Measurements from ENCODE around the gene BLOC1S1.

The BLOC1S1 gene

DNA sequence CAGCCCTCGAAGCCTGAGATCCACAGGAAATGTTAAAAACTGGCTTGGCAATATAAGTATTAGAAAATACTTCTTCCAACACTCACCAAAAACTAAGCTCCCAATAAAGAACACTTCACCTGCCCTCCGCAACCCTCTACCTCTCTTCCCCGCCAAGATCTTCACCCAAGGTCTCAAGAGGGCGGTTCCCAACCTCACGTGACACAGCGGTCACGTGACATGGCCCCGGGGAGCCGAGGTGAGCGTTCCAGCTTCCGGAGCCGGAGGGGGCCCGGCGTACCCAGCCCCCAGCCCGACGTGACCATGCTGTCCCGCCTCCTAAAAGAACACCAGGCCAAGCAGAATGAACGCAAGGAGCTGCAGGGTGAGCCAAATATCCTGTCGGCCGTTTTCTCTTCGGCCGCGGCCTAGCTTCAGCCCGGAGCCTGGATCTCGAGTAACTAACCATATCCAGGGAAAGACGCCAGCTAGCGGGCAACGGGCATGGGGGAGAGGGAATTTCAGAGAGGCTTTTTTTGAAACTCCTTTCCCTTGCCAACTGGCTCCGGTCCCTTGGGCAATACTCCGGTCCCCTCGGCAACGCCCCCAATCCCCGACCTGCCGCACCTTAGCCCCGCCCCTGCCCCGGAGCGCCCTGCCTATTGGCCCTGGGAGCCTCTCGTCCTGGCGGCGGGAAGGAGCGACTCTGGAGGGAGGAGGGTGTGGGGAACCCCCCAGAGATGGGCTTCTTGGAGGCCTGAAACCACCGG lies at the start of gene BLOC1S1:
BLOC1S1 (plus strand) TSS at position 214 of the 749 bp plus-strand sequence; CDS start at position 220, 6 bp downstream.
- DNase-seq (ENCODE audit: low read depth): peak; percentile 89

DNA sequence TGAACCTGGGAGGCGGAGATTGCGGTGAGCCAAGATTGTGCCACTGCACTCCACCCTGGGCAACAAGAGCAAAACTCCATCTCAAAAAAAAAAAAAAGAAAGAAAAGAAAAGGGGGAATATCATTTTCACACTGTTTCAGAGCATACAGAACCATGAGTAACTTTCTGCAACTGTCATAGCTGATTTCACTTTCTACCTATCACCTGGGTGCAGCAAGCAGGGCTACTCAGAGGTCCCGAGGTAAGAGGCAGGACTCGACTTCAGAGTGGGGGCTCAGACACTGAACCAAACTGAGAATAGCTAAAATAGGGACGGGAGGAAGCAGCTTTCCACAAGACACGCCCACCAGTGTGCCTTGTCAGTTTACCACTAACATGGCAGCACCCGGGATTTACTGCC lies 49.3 kb upstream of the BLOC1S1 start:
- DNase-seq (ENCODE audit: low read depth): no peak

DNA sequence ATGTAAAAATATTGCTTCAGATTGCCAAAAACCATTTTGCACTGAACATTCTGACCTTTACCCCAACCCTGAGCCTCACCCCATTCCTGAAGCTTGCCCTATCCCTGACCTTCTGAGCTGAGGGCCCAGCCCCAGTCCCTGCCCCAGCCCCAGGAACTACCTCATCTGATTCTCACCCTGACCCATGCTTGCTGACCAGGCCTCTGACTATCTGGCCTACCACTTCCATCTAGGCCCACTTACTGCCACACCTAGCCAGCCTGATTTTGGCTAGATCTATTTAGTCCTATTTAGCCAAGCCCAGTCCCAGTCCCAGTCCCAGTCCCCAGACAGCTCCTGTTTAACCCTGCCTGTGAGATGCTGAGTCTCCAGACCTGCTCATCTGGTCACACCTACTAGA lies 45.6 kb upstream of the BLOC1S1 start:
- no peak for DNase-seq (ENCODE audit: low read depth)

DNA sequence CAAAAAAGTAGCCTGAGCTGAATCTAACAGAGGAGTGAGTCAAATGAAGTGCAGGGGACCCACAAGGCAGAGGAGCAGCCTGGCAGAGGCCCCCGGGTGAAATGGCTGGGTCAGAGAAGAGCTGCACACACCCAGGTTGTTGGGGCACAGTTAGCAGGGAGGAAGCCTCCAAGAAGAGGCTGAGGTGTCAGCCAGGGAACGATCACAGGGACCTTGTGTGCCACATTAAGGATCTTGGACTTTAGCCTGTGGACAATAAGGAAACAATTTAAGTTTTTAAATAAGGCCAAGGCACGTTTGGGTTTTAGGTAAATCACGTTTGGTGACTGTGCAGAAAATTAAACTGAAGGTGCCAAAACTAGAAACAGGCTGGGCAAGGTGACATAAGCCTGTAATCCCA lies 44.1 kb upstream of the BLOC1S1 start:
- DNase-seq (ENCODE audit: low read depth): no peak

DNA sequence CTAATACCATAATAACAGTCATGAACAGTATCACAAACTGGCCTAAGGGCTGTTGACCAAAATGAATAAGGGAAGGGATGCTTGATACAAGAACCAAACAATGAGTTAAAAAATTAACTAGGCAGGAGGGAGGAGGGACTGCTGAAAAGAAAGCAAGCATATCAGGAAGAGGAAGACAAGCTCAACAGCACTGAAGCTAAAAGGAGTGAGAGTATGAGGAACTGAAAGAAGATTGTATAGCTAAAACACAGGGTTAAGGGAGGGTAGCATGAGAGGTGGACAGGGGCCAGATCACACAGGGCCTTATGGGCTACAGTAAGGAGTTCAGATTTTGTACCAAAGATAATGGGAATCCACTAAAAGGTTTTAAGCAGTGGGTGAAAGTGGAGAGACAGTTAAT lies 42.2 kb upstream of the BLOC1S1 start:
- DNase-seq (ENCODE audit: low read depth): no peak

DNA sequence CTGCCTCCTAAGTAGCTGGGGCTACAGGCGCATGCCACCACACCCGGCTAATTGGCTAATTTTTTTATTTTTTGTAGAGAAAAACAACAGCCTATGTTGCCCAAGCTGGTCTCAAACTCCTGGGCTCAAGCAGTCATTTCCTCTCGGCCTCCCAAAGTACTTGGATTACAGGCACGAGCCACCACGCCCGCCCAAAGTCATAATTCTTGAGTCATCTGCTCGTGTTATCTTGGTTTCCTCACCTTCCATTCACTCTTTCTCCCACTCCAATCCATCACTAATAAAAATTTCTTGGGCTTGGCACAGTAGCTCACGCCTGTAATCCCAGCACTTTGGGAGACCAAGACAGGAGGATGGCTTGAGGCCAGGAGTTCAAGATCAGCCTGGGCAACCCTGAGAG lies 40.2 kb upstream of the BLOC1S1 start:
- DNase-seq (ENCODE audit: low read depth): peak; percentile 43

DNA sequence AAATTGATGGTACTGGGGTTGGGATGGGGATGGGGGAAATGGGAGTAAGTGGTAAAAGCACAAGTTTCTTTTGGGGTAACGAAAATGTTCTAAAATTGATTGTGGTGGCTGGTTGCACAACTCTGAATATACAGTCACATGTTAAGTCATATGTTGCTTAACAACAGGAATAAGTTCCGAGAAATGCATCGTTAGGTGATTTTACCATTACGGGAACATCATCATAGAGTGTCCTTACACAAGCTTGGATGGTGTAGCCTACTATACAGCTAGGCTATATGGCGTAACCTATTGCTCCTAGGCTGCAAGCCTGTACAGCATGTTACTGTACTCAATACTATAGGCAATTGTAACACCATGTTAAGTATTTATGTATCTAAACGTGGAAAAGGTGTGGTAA lies 39.1 kb upstream of the BLOC1S1 start:
- no peak for DNase-seq (ENCODE audit: low read depth)

DNA sequence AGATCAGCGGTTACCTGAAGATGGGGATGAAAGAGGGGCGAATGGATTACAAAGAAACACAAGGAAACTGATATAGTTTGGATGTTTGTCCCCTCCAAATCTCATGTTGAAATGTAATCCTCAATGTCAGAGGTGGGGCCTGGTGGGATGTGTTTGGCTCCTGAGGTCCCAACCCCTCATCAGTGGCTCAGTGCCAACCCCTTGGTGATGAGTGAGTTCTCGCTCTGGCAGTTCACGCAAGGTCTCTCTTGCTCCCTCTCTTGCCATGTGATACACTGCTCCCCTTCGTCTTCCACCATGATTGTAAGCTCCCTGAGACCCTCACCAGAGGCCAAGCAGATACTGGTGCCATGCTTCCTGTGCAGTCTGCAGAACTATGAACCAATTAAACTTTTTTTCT lies 36.2 kb upstream of the BLOC1S1 start:
- no peak for DNase-seq (ENCODE audit: low read depth)

DNA sequence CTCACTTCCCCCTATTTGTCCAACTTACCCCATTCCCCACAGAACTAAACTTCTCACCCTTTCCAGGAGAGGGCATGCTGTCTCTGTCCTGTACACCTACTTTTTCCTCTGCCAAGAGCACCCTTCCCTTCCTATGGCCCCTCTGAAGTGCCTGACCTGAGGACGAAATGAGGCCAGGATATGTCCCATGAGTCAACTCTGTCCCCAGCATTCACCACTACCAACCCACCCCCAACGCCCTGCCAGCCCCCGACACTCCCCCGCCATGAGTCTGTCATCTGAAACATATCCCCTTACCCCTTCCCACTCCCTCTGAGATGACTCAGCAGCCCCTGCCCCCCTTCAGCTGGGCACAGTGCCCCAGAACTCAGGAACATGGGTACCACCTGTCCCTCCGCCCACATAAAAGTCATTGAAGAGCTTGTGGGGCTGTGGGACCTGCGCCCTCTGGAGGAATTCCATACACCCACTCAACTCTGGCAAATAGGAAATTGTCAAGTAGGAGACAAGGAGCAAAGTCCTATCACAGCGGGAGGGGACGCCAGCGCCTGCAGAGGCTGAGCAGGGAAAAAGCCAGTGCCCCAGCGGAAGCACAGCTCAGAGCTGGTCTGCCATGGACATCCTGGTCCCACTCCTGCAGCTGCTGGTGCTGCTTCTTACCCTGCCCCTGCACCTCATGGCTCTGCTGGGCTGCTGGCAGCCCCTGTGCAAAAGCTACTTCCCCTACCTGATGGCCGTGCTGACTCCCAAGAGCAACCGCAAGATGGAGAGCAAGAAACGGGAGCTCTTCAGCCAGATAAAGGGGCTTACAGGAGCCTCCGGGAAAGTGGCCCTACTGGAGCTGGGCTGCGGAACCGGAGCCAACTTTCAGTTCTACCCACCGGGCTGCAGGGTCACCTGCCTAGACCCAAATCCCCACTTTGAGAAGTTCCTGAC lies 34.4 kb upstream of the BLOC1S1 start:
- peak; percentile 19 for DNase-seq (ENCODE audit: low read depth)

DNA sequence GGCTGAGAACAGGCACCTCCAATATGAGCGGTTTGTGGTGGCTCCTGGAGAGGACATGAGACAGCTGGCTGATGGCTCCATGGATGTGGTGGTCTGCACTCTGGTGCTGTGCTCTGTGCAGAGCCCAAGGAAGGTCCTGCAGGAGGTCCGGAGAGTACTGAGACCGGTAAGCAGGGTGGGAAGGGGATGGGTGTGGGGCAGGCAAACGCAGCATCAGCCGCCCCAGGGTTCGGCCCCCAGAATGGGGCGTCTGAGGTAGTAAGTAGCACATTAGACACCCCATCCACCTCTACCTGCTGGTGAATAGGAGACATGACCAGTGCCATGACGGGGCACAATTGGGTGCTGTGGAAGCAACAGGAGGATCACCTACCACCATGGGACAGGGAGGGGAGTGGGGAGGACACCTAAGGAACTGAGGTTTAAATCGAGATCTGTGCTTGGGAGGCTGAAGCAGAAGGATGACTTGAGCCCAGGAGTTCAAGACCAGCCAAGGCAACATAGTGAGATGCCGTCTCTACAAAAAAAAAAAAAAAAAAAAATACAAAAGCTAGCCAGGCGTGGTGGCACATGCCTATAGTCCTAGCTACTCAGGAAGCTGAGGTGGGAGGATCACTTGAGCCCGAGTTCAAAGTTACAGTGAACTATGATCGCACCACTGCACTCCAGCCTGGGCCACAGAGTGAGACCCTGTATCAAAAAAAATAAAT lies 33.6 kb upstream of the BLOC1S1 start:
- DNase-seq (ENCODE audit: low read depth): no peak

DNA sequence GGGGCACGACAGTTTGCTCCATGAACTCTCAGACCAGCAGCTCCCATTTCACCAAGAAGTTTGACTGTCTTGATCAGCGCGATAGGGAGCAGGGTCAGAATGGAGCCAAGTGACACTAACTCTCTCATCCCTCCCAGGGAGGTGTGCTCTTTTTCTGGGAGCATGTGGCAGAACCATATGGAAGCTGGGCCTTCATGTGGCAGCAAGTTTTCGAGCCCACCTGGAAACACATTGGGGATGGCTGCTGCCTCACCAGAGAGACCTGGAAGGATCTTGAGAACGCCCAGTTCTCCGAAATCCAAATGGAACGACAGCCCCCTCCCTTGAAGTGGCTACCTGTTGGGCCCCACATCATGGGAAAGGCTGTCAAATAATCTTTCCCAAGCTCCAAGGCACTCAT lies 32.2 kb upstream of the BLOC1S1 start:
- DNase-seq (ENCODE audit: low read depth): no peak

DNA sequence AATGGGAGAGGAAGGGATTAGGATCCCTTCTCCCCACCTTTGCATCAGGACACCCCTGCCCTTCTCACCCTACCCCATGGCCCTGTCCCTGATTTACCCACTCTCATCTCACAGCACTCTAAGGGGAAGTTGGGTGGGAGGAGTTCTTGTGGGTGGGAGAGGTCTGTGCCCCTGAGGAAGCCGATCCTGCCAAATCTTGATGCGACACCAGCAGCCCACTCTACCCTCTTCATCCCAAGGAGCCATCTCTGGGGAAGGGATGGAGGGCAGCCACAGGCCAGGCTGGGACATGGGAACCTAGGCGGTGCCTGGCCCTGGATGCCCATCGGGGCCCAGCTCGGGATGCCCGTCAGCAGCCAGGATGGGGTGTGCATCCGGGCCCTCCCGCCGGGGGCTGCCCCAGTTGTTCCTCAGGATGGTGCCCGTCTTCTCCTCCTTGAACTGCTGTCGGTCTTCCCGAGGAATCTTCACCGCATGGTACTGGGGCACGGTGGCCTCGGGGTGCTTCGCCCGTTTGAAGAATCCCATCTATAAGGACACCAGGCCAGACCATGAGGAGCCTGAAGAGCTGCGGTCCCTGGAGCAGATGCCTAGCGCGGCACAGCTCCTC lies 31.0 kb upstream of the BLOC1S1 start:
- DNase-seq (ENCODE audit: low read depth): no peak

DNA sequence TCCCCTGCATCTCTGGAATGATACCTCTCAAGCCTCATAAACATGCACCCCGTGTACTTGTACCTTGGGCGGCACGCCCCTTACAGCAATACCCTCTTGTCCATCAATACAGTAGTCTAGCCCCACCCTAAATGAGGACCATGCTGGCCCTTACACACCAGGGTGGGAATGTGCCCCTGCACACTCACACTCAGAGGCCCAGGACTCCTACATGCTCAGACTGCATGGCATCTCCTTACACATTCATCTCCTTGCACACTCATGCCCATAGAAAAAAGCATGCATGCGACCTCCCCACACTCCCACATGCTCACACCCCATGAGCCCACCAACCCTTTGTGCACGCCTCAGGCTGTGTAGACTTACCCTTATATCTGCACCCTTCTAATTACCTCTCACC lies 30.2 kb upstream of the BLOC1S1 start:
- DNase-seq (ENCODE audit: low read depth): no peak

DNA sequence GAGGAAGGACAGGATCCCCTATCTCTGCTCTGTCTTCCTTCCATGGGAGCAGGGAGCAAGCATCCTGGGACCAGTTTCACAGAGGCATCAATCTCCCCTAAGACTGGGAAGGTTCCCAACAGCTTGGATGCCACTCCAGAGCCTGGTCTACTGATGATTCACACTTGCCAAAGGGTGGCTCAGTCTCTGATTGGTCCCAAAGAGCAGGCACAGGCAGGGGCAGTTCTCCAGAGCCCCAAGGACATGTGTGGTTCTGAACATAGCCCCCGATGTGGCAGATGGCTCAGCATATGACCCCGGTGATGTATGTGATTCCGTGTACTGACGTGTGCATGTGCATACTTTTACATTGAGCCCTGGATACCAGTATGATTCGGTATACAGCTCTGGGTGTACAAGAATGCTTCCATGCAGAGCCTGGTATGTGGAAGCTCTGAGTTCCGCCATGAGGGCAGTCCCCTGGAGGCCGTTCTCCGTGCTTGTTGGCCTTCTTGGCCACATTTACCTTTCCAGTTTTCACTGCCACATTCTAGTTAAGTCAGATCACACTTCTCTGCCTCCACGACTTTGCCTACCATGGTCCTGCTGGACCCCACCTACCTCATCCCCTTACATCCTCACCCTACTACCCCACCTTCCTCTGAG lies 29.4 kb upstream of the BLOC1S1 start:
- DNase-seq (ENCODE audit: low read depth): no peak

DNA sequence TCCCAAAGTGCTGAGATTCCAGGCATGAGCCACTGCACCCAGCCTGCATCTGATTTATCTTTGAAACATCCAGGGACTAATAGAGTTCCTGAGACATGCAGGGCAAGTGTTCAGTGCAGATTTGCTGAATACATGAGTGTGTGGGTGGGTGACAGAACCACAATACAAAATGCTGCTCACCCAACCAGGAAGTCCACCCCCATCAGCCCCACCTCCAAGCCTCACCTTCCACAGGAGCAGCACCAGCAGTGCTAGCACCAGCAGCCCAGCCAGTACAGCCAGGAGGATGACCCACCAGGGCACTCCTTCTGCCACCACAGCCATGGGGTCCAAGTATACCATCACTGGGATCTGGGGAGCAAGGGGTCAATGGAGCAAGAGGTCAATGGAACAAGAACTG lies 28.1 kb upstream of the BLOC1S1 start:
- no peak for DNase-seq (ENCODE audit: low read depth)

DNA sequence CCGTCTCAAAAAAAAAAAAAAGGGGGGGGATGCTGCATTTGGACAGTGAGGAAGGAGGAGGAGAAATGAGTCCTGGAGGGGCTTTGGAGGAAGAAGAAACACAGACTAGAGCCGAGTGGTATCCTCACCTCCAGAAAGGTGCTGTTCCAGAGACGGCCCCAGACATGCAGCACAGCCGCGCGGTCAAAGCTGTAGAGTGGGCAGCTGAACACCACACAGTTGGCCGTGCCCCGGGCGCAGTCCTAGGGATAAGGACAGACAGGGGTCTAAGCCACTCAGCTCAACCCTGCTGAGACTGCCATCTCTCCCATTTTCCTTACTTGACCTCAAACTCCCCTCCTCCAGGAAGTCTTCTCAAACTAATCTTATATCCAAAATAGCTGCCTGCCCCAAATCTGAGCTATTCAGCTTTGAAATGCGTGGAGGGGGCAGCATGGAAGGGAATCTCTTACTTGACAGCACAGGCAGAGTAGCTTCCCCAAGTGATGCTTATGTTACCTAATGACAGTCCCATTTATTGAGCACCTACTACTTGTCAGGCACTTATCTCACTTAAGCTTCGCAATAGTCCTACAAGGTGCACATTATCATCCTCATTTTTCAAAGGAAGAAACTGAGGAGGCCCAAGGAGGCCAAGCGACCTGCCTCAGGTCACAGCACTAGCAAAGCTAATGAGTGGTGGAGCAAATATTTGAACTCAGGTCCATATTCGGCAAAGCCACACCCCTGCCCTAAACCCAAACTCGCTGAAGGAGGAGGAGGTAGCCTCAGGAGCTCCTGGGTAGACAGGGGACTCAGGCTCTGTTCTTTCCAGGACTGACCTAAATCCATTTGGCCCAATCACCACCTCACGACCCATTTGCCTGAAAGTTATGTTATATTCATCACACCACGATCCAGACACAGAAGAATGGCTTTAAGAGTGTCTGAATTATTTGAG lies 26.9 kb upstream of the BLOC1S1 start:
- DNase-seq (ENCODE audit: low read depth): no peak

DNA sequence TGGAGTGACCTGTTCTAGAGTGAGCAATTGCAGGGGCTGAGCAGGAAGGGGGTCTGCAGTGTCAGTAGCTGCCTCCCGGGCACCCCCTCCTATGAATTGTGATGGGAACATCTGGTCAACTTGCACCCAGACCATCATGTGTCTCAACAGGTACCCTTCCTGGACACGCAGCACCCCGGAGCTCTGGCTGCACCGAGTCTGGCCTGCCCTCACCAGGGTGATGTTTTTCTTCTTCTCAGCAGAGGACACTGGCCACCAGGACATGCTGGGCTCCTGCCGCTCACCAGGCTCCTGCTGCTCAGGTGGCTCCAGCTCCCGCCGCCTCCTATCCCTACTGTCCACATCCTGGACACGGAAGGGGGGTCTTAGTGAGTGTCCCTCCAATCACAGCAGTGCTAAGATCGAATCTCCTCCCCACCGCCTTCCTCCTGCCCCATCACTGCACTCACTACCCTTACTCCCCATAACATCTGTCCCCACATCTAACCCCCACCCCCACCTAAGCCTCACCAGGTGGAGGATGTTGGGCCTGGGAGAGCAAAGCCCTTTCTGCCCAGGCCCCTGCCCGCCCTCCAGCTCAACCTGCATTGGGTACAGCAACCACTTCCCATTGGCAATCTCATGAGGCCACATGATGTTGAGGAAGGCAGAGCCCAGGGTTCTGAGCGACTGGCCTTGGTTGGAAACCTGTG lies 23.1 kb upstream of the BLOC1S1 start:
- DNase-seq (ENCODE audit: low read depth): no peak

DNA sequence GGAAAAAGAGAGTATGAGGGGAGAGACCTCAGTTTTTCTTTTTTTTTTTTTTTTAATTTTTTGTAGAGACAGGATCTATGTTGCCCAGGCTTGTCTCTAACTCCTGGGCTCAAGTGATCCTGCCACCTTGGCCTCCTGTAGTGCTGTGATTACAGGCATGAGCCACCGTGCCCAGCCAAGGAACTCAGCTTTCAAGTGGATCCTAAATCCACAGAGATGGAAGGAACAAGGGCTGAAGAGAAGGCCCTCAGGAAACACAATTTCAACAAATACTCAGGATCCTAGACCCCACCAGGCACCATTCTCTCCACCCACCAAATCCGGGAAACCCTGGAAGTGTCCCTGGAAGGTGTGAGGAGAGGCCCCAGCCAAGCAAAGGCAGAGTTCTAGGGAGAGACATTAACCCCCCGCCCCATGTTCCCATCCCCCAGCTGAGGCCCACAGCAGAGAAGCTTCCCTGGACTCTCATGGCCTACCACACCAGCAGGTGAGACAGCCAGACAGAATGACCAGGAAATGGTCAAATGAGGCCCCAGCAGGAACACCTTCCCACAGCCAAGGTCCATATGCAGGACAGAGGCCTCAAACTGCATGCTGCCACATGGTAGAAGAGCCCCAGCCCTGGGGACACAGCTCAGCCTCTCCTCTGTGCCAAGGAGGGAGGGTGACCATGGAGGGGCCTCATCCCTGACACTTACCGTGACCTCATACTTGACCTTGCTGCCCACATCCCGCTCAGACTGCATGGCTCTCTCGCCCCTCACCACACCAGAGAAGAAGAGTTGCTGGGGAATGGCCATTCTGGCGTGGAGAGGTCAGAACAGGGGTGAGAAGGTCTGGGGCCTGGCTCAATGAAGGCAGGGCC lies 22.3 kb upstream of the BLOC1S1 start:
- no peak for DNase-seq (ENCODE audit: low read depth)

DNA sequence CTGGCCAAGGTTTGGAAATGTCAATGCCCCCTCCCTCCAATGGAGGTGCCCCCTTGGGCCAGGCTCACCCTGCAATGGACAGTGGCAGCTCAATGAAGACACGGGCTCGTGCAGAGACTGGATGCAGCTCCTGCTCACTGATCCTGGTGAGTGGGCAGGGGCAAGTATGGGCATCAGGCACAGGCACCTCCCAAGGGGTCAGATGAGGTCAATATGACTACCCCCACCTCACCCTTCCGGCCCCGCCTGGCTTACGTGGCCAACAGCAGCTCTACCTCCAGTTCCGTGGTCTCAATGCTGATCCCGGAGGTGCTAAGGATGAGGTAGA lies 21.7 kb upstream of the BLOC1S1 start:
- no peak for DNase-seq (ENCODE audit: low read depth)
